CD14-positive monocyte (primary cell): Measurements from ENCODE around the gene EIF2S1. TPM values are rescaled to one million over a fixed set of nuclear protein-coding genes. Genes with fewer than 3 reads are reported as not detected.

Experiments used
- DNase-seq, 3 donors: peaks; one replicate each; pipeline ENCODE4 v3.0.0-alpha.2; 2011 to 2022
- H2AFZ ChIP-seq: 2 replicates; pipeline ENCODE4 v1.6.0; 2012; ENCODE audit warnings: mild to moderate bottlenecking, low read depth, low read length, inconsistent platforms; ENCODE audit not compliant: insufficient read depth, poor library complexity, severe bottlenecking
- H3K27ac ChIP-seq, 2 donors: 1 replicate in 1 of 2; 2 replicates in 1 of 2; pipeline ENCODE4 v1.5.1; 2012 to 2013; ENCODE audit warnings: low read length in 2 of 2, control low read depth in 1 of 2, inconsistent platforms in 1 of 2, low read depth in 1 of 2, mild to moderate bottlenecking in 1 of 2
- H3K27me3 ChIP-seq, 2 donors: one replicate each; pipeline versions ENCODE4 v1.6.0 to v1.6.1; 2011 to 2013; ENCODE audit warnings: low read length in 2 of 2; ENCODE audit not compliant: control insufficient read depth in 2 of 2, insufficient read depth in 2 of 2
- H3K36me3 ChIP-seq, 2 donors: replicated peaks in 1 of 2; 1 replicate in 1 of 2; 2 replicates in 1 of 2; pipeline versions ENCODE4 v1.5.1 to v1.6.1; 2012 to 2013; ENCODE audit warnings: low read length in 2 of 2, control low read depth in 1 of 2, inconsistent platforms in 1 of 2, mild to moderate bottlenecking in 1 of 2; ENCODE audit not compliant: insufficient read depth in 2 of 2, control insufficient read depth in 1 of 2
- H3K4me1 ChIP-seq, 2 donors: 1 replicate in 1 of 2; 2 replicates in 1 of 2; pipeline versions ENCODE4 v1.5.1 to v1.6.1; 2012 to 2013; ENCODE audit warnings: low read length in 2 of 2, control low read depth in 1 of 2, inconsistent platforms in 1 of 2, mild to moderate bottlenecking in 1 of 2, moderate library complexity in 1 of 2; ENCODE audit not compliant: insufficient read depth in 2 of 2, control insufficient read depth in 1 of 2
- H3K4me2 ChIP-seq: replicated peaks from 2 replicates; pipeline ENCODE3; 2012; ENCODE audit warnings: low read length, moderate library complexity, mild to moderate bottlenecking; ENCODE audit not compliant: poor library complexity, severe bottlenecking; ENCODE audit errors: extremely low read depth
- H3K4me3 ChIP-seq, 3 experiments: fragments of 200-600 bp in 1 of 3; sonication (generic) in 1 of 3; replicated peaks in 1 of 3; 1 replicate in 2 of 3; 2 replicates in 1 of 3; pipeline ENCODE4 v1.5.1; 2011 to 2013; ENCODE audit warnings: low read length in 3 of 3, mild to moderate bottlenecking in 3 of 3, control low read depth in 2 of 3, low read depth in 2 of 3, inconsistent platforms in 1 of 3, moderate library complexity in 1 of 3
- H3K79me2 ChIP-seq: 2 replicates; pipeline ENCODE4 v1.6.0; 2012; ENCODE audit warnings: mild to moderate bottlenecking, control low read depth, inconsistent platforms, low read length, moderate library complexity; ENCODE audit not compliant: insufficient read depth
- H3K9ac ChIP-seq: 2 replicates; pipeline ENCODE4 v1.6.0; 2017; ENCODE audit warnings: low read length, mild to moderate bottlenecking; ENCODE audit not compliant: insufficient read depth, poor library complexity, severe bottlenecking
- H3K9me3 ChIP-seq, 2 donors: replicated peaks in 1 of 2; 1 replicate in 1 of 2; 2 replicates in 1 of 2; pipeline versions ENCODE4 v1.5.1 to v1.6.1; 2012 to 2013; ENCODE audit warnings: low read length in 2 of 2, control low read depth in 1 of 2; ENCODE audit not compliant: control insufficient read depth in 1 of 2, insufficient read depth in 1 of 2
- H4K20me1 ChIP-seq: 2 replicates; pipeline ENCODE4 v1.6.0; 2012; ENCODE audit warnings: mild to moderate bottlenecking, low read length, control low read depth, moderate library complexity; ENCODE audit not compliant: insufficient read depth
- H3K27ac Mint-ChIP-seq, 7 donors: one replicate each; pipeline ENCODE4 v1.8.0; 2020; ENCODE audit warnings: mild to moderate bottlenecking in 7 of 7, mixed read lengths in 7 of 7, moderate library complexity in 6 of 7, inconsistent platforms in 2 of 7
- H3K27me3 Mint-ChIP-seq, 3 donors: one replicate each; pipeline ENCODE4 v1.8.0; 2021 to 2022; ENCODE audit warnings: low read depth in 3 of 3, mild to moderate bottlenecking in 3 of 3, mixed read lengths in 3 of 3, moderate library complexity in 3 of 3, inconsistent platforms in 1 of 3
- H3K36me3 Mint-ChIP-seq, 2 donors: one replicate each; pipeline ENCODE4 v1.8.0; 2020; ENCODE audit warnings: mixed read lengths in 2 of 2, inconsistent platforms in 1 of 2, mild to moderate bottlenecking in 1 of 2
- H3K4me1 Mint-ChIP-seq: one replicate; pipeline ENCODE4 v1.8.0; 2020; ENCODE audit warnings: mild to moderate bottlenecking, mixed read lengths
- H3K4me3 Mint-ChIP-seq, 2 donors: one replicate each; pipeline ENCODE4 v1.8.0; 2020; ENCODE audit warnings: mild to moderate bottlenecking in 2 of 2, mixed read lengths in 2 of 2, moderate library complexity in 1 of 2
- H3K9me3 Mint-ChIP-seq, 7 donors: one replicate each; pipeline ENCODE4 v1.8.0; 2020 to 2022; ENCODE audit warnings: mixed read lengths in 7 of 7, mild to moderate bottlenecking in 6 of 7, moderate library complexity in 6 of 7, inconsistent platforms in 2 of 7
- WGBS: methylation state at CpG from one replicate; pipeline ENCODE4 v1.1.5; 2013; ENCODE audit warnings: missing lambda C conversion rate; ENCODE audit not compliant: insufficient coverage; 5-methylcytosine and 5-hydroxymethylcytosine counted together
- intact Hi-C, 2 donors: fragments of 100-400 bp; cut with micrococcal nuclease; formaldehyde crosslinking; loops; one replicate each; pipeline versions ENCODE4 v1.15.0 to v1.15.1; 2023
- polyA plus RNA-seq, 3 donors: library from polyadenylated mRNA; depleted of rRNA in 1 of 3; unstranded in 2 of 3; stranded (reverse) in 1 of 3; fragments of 300-500 nt in 2 of 3; fragments of >200 nt in 1 of 3; fragmentation: Illumina TruSeq in 2 of 3; gene quantifications; 1 replicate in 2 of 3; 2 replicates in 1 of 3; pipeline ENCODE4 v1.2.3, GENCODE V29; 2012 to 2021
- TF ChIP-seq, protein P1 (sequence below): fragments of 200-600 bp; IDR thresholded peaks from one replicate; pipeline ENCODE4 v1.8.0; 2022; ENCODE audit warnings: antibody characterized with exemption, mild to moderate bottlenecking

The EIF2S1 gene
- polyA plus RNA-seq, 3 donors: 21.9 to 111 (median 110) TPM

DNA sequence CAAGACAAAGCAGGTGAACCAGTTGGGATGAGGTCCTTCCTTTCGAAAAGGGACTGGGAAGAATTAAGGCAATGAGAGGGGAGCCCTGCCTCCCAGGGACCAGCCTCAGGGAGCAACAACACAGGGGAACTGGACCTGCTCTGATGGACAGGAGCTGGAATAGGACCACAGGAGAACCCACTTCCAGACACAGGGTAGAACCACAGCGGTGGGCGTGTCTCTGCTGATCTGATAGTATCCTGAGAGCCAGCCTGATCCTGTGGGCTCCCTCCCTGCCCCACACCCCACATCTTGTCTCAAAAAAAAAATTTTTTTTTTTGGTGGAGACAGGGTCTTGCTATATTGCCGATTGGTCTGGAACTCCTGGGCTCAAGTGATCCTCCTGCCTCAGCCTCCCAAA, 65.5 kb downstream of the EIF2S1 start:
- TF ChIP-seq, protein P1, sequence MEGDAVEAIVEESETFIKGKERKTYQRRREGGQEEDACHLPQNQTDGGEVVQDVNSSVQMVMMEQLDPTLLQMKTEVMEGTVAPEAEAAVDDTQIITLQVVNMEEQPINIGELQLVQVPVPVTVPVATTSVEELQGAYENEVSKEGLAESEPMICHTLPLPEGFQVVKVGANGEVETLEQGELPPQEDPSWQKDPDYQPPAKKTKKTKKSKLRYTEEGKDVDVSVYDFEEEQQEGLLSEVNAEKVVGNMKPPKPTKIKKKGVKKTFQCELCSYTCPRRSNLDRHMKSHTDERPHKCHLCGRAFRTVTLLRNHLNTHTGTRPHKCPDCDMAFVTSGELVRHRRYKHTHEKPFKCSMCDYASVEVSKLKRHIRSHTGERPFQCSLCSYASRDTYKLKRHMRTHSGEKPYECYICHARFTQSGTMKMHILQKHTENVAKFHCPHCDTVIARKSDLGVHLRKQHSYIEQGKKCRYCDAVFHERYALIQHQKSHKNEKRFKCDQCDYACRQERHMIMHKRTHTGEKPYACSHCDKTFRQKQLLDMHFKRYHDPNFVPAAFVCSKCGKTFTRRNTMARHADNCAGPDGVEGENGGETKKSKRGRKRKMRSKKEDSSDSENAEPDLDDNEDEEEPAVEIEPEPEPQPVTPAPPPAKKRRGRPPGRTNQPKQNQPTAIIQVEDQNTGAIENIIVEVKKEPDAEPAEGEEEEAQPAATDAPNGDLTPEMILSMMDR: no peak
- H3K79me2 ChIP-seq: no peaks in the 10 kb centered on the region
- peaks cover 5 to 9% of the 10 kb centered on the region in 2 donors for H3K4me1 ChIP-seq
- peaks cover 14% of the 10 kb centered on the region for H3K4me1 Mint-ChIP-seq
- H3K27me3 ChIP-seq: peaks cover 6 to 17% of the 10 kb centered on the region in 2 donors
- WGBS: 93% methylated on average over 3 of the region's 4 CpGs
- no peak overlapping the region for H3K27ac Mint-ChIP-seq
- no peak overlapping the region for H3K27ac ChIP-seq
- no peak overlapping the region for H3K4me3 ChIP-seq
- H3K4me3 Mint-ChIP-seq: no peak overlapping the region
- DNase-seq: no peak
- H2AFZ ChIP-seq: no peak overlapping the region
- H3K4me2 ChIP-seq: no peak overlapping the region
- intact Hi-C loops: loop anchor here (5.0 to 10.0 kb wide), 3 partner anchors 147 to 279 kb away; partner anchors contain the start of gene RDH12 (in 1 of the 2)
- no peak overlapping the region for H3K9ac ChIP-seq
- H3K27me3 Mint-ChIP-seq: peaks cover 18 to 42% (median 33%) of the 10 kb centered on the region in 3 donors
- H3K9me3 ChIP-seq: no peaks in the 10 kb centered on the region
- no peaks in the 10 kb centered on the region for H3K36me3 ChIP-seq
- H4K20me1 ChIP-seq: no peaks in the 10 kb centered on the region
- no peaks in the 10 kb centered on the region for H3K36me3 Mint-ChIP-seq
- H3K9me3 Mint-ChIP-seq: no peaks in the 10 kb centered on the region

DNA sequence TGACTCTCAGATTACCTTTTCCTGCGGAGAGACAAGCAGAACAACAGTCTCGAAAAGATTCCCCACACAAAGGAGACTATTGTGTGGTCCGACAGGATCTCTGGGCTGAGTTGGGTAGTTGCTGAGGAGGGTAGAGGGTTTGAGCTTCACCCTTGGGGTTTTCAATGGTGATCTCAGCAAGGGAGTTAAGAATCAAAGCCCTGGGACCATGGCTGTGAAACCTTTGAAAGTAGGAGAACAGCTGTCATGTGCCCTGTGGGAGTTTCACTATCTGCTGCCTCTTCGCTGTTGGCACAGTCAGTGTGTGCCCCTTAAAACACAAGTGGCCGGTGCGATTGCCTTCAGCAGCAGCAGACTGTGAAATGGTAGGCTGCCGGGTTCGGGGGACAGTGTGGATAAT, 66.0 kb downstream of the EIF2S1 start:
- H3K36me3 Mint-ChIP-seq: no peaks in the 10 kb centered on the region
- Histone ChIP-seq H3K9me3 (no peaks in the 10 kb centered on the region), H4K20me1 (no peaks in the 10 kb centered on the region), H3K27ac (no peak overlapping the region), H3K9ac (no peak overlapping the region), H3K27me3 (peaks cover 6 to 16% of the 10 kb centered on the region in 2 donors), H3K79me2 (no peaks in the 10 kb centered on the region), H3K4me1 (peaks cover 5 to 9% of the 10 kb centered on the region in 2 donors), H3K4me2 (no peak overlapping the region), H3K36me3 (no peaks in the 10 kb centered on the region), H3K4me3 (no peak overlapping the region), H2AFZ (no peak overlapping the region)
- no peak overlapping the region for H3K4me3 Mint-ChIP-seq
- TF ChIP-seq, protein P1: no peak
- peaks cover 14% of the 10 kb centered on the region for H3K4me1 Mint-ChIP-seq
- intact Hi-C loops: loop anchor here (5.0 to 10.0 kb wide), 3 partner anchors 146 to 279 kb away; partner anchors contain the start of gene RDH12 (in 1 of the 2)
- peaks cover 18 to 42% (median 33%) of the 10 kb centered on the region in 3 donors for H3K27me3 Mint-ChIP-seq
- H3K27ac Mint-ChIP-seq: no peak overlapping the region
- DNase-seq: no peak
- 98% methylated on average over 5 of the region's 8 CpGs for WGBS
- H3K9me3 Mint-ChIP-seq: no peaks in the 10 kb centered on the region
